IPS-11a (cell line): ENCODE measurements around the gene LEMD2.

Experiments used
- H3K4me3 ChIP-seq: one replicate; pipeline ENCODE4 v1.5.1; 2013; ENCODE audit warnings: low read depth, low read length, control low read depth

Gene LEMD2

DNA sequence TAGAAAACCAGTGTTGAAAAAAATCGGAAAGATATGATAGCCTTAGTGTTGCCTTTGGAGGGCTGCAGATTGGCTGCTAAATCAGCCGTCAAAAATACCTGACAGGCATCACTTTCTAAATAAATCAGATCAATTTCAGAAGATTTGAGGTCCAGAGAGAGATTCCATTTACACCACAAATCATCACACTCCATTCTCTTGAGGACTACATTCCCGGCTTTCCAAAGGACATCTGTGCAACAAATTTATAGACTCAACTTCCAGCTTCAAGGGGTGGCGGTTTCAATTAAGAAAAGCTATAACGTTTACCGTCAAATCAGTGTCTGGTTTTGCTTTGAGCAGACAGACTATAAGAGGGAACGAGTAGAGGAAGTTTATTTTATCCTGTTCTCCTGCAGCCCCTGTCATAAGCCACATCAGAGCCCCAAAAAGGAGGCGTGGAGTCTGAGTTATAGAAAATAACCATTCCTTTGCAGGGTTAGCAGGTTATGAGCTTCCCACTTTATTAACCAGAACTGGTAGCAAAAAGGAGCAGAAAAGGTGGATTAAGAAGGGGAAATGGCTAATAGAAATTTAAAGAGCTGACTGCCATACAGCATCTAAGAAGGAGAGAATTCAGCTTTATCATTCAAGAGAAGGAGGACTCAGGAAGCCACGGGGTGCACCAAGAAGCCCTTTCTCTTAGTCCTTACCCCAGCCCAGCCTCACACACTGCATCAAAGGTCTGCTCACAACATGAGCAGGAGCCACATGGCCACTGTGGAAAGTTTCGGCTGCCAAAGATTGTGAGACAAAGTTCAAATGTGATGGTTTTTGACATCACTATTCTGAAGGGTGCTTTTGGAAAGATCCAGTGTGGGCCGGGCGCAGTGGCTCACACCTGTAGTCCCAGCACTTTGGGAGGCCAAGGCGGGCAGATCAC is 64.6 kb downstream of the LEMD2 start:
- no peak overlapping the region for H3K4me3 ChIP-seq

DNA sequence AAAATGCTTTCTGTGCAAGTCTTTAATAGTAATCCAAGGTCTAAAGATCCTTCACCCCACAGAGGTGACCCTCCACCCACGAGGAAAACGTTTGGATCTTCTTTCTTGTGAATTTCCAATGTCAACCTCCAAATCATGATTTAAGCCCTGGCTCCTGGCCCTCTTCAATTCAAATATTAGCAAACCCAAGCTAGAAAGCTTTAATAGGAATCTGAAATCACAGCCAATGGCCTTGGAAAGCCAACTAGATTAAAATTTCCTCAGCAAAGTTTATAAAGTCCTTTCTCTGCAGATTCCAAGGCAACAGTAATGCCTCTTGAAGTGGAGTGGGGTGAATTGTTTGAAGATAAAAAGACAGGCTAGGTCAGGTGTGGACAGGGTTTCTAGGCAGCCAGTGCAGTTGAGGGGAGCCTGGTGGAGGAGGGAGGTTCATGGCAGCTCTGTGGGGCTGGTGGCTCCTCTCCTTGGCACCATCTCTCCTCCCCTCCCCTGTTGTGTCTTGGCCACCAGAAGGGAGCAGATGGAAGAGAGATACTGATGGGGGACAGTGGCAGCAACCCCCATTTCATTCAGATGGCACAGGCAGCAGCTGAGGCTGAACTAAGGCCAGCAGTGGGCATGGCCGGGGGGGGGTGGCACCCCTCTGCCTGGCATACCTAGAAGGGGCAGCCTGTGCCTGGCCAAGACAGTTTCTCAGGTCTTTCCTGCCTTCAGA is 65.4 kb downstream of the LEMD2 start:
- H3K4me3 ChIP-seq = no peak overlapping the region

DNA sequence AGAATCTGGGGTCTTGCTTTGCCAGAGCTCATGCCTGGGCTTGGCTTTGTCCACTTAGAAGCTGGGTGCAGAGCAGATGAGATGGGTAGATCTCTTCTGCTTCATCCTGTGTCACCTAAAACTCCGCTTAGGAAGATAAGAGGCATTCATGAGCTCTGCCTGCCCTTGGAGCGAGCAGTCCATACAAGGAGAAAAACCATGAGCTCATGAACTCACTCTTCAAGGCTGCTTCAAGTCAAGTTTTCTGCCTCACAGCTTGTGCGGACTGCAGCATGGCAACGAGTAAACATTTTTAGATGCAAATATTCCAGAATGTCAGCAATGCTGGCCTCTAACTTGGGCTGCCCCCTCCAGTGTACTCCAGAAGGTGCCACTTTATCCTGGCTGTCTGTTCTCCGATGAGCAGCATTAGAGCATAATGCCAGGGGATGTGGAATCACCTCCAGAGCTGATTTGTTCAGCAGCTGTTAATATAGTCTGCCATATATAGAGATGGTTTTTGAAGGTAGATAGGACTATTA is 66.8 kb downstream of the LEMD2 start:
- H3K4me3 ChIP-seq = no peak overlapping the region

DNA sequence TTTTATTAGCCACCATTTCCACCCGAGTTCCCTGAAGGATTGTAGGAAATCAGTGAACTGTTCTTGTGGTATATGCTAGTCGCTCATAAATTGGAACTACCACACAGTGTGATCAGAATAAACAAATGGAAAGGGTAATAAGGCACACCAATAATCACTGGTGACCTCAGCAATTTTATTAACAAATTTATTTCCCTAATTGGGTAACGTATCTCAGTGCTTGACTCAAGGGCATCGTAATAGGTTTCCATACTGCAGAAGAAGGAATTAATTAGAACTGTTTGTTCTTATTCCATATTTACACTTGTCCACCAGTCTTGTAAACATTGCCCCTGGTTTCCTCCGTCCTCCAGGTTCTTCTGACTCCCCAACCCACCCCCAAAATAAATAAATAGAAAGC is 67.4 kb downstream of the LEMD2 start:
- H3K4me3 ChIP-seq = no peak overlapping the region
